H1 (cell line): ENCODE measurements around the gene SLC17A5. TPM values are rescaled to one million over a fixed set of nuclear protein-coding genes. Genes with fewer than 3 reads are reported as not detected.

ENCODE experiments used
- CTCF ChIA-PET: fragments of 300-600 bp; sonication (Branson Sonifier 250); formaldehyde crosslinking; loops from one replicate; lab custom pipeline; 2021; ENCODE audit not compliant: partially characterized antibody; lab: Charles Lee
- POLR2A ChIA-PET: fragments of 300-600 bp; sonication (Branson Sonifier 250); formaldehyde crosslinking; loops from one replicate; lab custom pipeline; 2021; ENCODE audit warnings: inconsistent platforms; ENCODE audit not compliant: partially characterized antibody; lab: Charles Lee
- DNase-seq, 2 experiments: peaks; one replicate each; pipeline versions ENCODE4 v3.0.0 to v3.0.0-alpha.2; 2010 to 2022; ENCODE audit warnings: low spot score in 2 of 2, low read depth in 1 of 2, mixed read lengths in 1 of 2
- FAIRE-seq: peaks from 2 replicates; lab custom pipeline; 2011; peaks lifted over from hg19 to GRCh38; lab: Jason Lieb, UNC
- H2AFZ ChIP-seq: 2 replicates; pipeline ENCODE4 v1.8.1; 2012; ENCODE audit warnings: low read length, inconsistent platforms
- H2AK5ac ChIP-seq: 2 replicates; pipeline ENCODE4 v1.6.1; 2013; ENCODE audit warnings: low read depth, low read length
- H2BK120ac ChIP-seq: replicated peaks from 2 replicates; pipeline ENCODE3; 2013; ENCODE audit warnings: low read depth, low read length, inconsistent platforms
- H2BK12ac ChIP-seq: 2 replicates; pipeline ENCODE4 v1.6.1; 2013; ENCODE audit warnings: low read depth, low read length
- H2BK15ac ChIP-seq: 2 replicates; pipeline ENCODE4 v1.6.1; 2013; ENCODE audit warnings: low read length
- H2BK20ac ChIP-seq: 2 replicates; pipeline ENCODE4 v1.6.1; 2013; ENCODE audit warnings: low read length
- H2BK5ac ChIP-seq: 2 replicates; pipeline ENCODE4 v1.6.1; 2013; ENCODE audit warnings: low read depth, low read length
- H3K14ac ChIP-seq: 2 replicates; pipeline ENCODE4 v1.6.1; 2013; ENCODE audit warnings: inconsistent platforms; ENCODE audit not compliant: insufficient read length
- H3K18ac ChIP-seq: 2 replicates; pipeline ENCODE4 v1.6.1; 2013; ENCODE audit warnings: low read length; ENCODE audit errors: extremely low read depth
- H3K23ac ChIP-seq: 2 replicates; pipeline ENCODE4 v1.6.1; 2013; ENCODE audit warnings: inconsistent platforms; ENCODE audit not compliant: insufficient read length
- H3K23me2 ChIP-seq: 2 replicates; pipeline ENCODE4 v1.6.1; 2013; ENCODE audit warnings: low read depth, low read length
- H3K27ac ChIP-seq: 2 replicates; pipeline ENCODE4 v1.6.1; 2011; ENCODE audit warnings: low read depth, low read length, inconsistent platforms
- H3K27me3 ChIP-seq, 4 experiments: replicated peaks in 1 of 4; 1 replicate in 1 of 4; 2 replicates in 3 of 4; pipeline versions ENCODE4 v1.6.1 to v1.8.1; 2011 to 2013; ENCODE audit warnings: low read length in 3 of 4, mild to moderate bottlenecking in 3 of 4, inconsistent platforms in 2 of 4, mixed read lengths in 2 of 4, moderate library complexity in 1 of 4; ENCODE audit not compliant: control insufficient read depth in 3 of 4, insufficient read depth in 3 of 4; ENCODE audit errors: extremely low read depth in 1 of 4
- H3K36me3 ChIP-seq, 4 experiments: 2 replicates each; pipeline versions ENCODE4 v1.6.1 to v1.8.1; 2011 to 2013; ENCODE audit warnings: mild to moderate bottlenecking in 4 of 4, low read length in 3 of 4, moderate library complexity in 2 of 4, control low read depth in 1 of 4, inconsistent platforms in 1 of 4; ENCODE audit not compliant: insufficient read depth in 4 of 4, control insufficient read depth in 2 of 4
- H3K4ac ChIP-seq: replicated peaks from 2 replicates; pipeline ENCODE3; 2013; ENCODE audit warnings: low read length, low read depth, mixed read lengths, inconsistent platforms; ENCODE audit not compliant: insufficient read length
- H3K4me1 ChIP-seq, 4 experiments: replicated peaks in 1 of 4; 1 replicate in 1 of 4; 2 replicates in 3 of 4; pipeline versions ENCODE4 v1.6.1 to v1.8.1; 2011 to 2013; ENCODE audit warnings: low read length in 3 of 4, inconsistent platforms in 2 of 4, mixed read lengths in 1 of 4; ENCODE audit not compliant: insufficient read depth in 4 of 4, control insufficient read depth in 3 of 4
- H3K4me2 ChIP-seq, 2 experiments: 2 replicates each; pipeline versions ENCODE4 v1.6.1 to v1.8.1; 2011 to 2013; ENCODE audit warnings: low read depth in 2 of 2, low read length in 2 of 2, control low read depth in 1 of 2, inconsistent platforms in 1 of 2, mild to moderate bottlenecking in 1 of 2; ENCODE audit not compliant: insufficient read depth in 1 of 2
- H3K4me3 ChIP-seq, 4 experiments: fragments of 200-600, 300-600 bp in 1 of 4; sonication (generic), shearing (Covaris generic), sonication (Bioruptor Twin) in 1 of 4; 2 replicates each; pipeline versions ENCODE4 v1.5.1 to v1.8.1; 2011 to 2016; ENCODE audit warnings: low read length in 4 of 4, low read depth in 3 of 4, control low read depth in 2 of 4, inconsistent platforms in 2 of 4, mild to moderate bottlenecking in 2 of 4, mixed read lengths in 1 of 4, moderate library complexity in 1 of 4; ENCODE audit not compliant: insufficient read depth in 2 of 4; ENCODE audit errors: extremely low read depth in 1 of 4
- H3K56ac ChIP-seq: replicated peaks from 2 replicates; pipeline ENCODE3; 2013; ENCODE audit warnings: low read depth, mild to moderate bottlenecking, mixed read lengths, low read length, inconsistent platforms; ENCODE audit not compliant: insufficient read length
- H3K79me1 ChIP-seq: 2 replicates; pipeline ENCODE4 v1.6.1; 2013; ENCODE audit warnings: low read depth, low read length, control low read depth
- H3K79me2 ChIP-seq, 2 experiments: 2 replicates each; pipeline versions ENCODE4 v1.6.1 to v1.8.1; 2012 to 2013; ENCODE audit warnings: low read length in 2 of 2, mild to moderate bottlenecking in 2 of 2, inconsistent platforms in 1 of 2; ENCODE audit not compliant: insufficient read depth in 2 of 2, control insufficient read depth in 1 of 2
- H3K9ac ChIP-seq, 4 experiments: replicated peaks in 1 of 4; 1 replicate in 1 of 4; 2 replicates in 3 of 4; pipeline versions ENCODE4 v1.6.1 to v1.8.1; 2011 to 2013; ENCODE audit warnings: low read depth in 3 of 4, low read length in 3 of 4, control low read depth in 2 of 4, mild to moderate bottlenecking in 2 of 4, moderate library complexity in 2 of 4, inconsistent platforms in 1 of 4; ENCODE audit errors: extremely low read depth in 1 of 4
- H3K9me3 ChIP-seq, 2 experiments: 2 replicates each; pipeline versions ENCODE4 v1.6.1 to v1.8.1; 2012 to 2013; ENCODE audit warnings: mild to moderate bottlenecking in 2 of 2, moderate library complexity in 2 of 2, control low read depth in 1 of 2, inconsistent platforms in 1 of 2, low read depth in 1 of 2, low read length in 1 of 2, mixed read lengths in 1 of 2; ENCODE audit not compliant: insufficient read depth in 2 of 2
- H4K20me1 ChIP-seq, 2 experiments: replicated peaks in 1 of 2; 2 replicates each; pipeline versions ENCODE3 to v1.8.1; 2011 to 2013; ENCODE audit warnings: inconsistent platforms in 2 of 2, low read length in 2 of 2, mild to moderate bottlenecking in 1 of 2; ENCODE audit not compliant: insufficient read depth in 2 of 2, control insufficient read depth in 1 of 2
- H4K5ac ChIP-seq: 2 replicates; pipeline ENCODE4 v1.6.1; 2013; ENCODE audit warnings: low read length, low read depth, mixed read lengths, inconsistent platforms; ENCODE audit not compliant: insufficient read length
- H4K8ac ChIP-seq: 2 replicates; pipeline ENCODE4 v1.8.0; 2013; ENCODE audit warnings: mild to moderate bottlenecking, moderate library complexity, low read length, inconsistent platforms; ENCODE audit not compliant: insufficient read depth; ENCODE audit errors: extremely low read depth
- H4K91ac ChIP-seq: replicated peaks from 2 replicates; pipeline ENCODE3; 2013; ENCODE audit warnings: low read length, mixed read lengths, inconsistent platforms; ENCODE audit not compliant: insufficient read length
- BACH1 ChIP-seq: IDR thresholded peaks from 2 replicates; pipeline ENCODE4 v1.6.1; 2012; ENCODE audit warnings: low read length, improper control_type of control experiment
- BCL11A ChIP-seq, 2 experiments: IDR thresholded peaks; one replicate each; pipeline ENCODE4 v1.6.1; 2011; ENCODE audit warnings: low read depth in 2 of 2, low read length in 2 of 2, mild to moderate bottlenecking in 2 of 2
- BRCA1 ChIP-seq: IDR thresholded peaks from 2 replicates; pipeline ENCODE4 v1.6.1; 2012; ENCODE audit warnings: low read depth, low read length, improper control_type of control experiment
- E2F6 ChIP-seq: IDR thresholded peaks from 2 replicates; pipeline ENCODE4 v1.6.1; 2012; ENCODE audit warnings: inconsistent platforms
- GABPA ChIP-seq: IDR thresholded peaks from 2 replicates; pipeline ENCODE4 v1.6.1; 2011; ENCODE audit warnings: mild to moderate bottlenecking, low read length, moderate library complexity, borderline replicate concordance; ENCODE audit not compliant: insufficient read depth
- WGBS, 2 experiments: shearing (Covaris generic) in 1 of 2; methylation state at CpG; one replicate each; pipeline versions ENCODE4 v1.1.6 to v1.1.7; 2013 to 2015; ENCODE audit warnings: low lambda C conversion rate in 2 of 2, mixed read lengths in 2 of 2, inconsistent platforms in 1 of 2, low coverage in 1 of 2, missing lambda C conversion rate in 1 of 2; ENCODE audit not compliant: insufficient replicate concordance in 2 of 2, insufficient coverage in 1 of 2, insufficient read length in 1 of 2; ENCODE audit errors: extremely low coverage in 1 of 2, missing lambda C conversion rate in 1 of 2; 5-methylcytosine and 5-hydroxymethylcytosine counted together
- polyA plus RNA-seq, 7 experiments: library from polyadenylated mRNA; depleted of rRNA in 3 of 7; stranded (reverse) in 5 of 7; unstranded in 2 of 7; fragments of >200 nt in 5 of 7; fragments of 200-250 nt in 2 of 7; gene quantifications; 1 replicate in 5 of 7; 2 replicates in 1 of 7; 4 replicates in 1 of 7; pipeline versions ENCODE4 v1.2.1 to v1.2.3, GENCODE V29; 2011 to 2013; ENCODE audit warnings: missing spikeins in 2 of 7, mixed read lengths in 2 of 7
- total RNA-seq: library from RNA; stranded (reverse); fragmentation: NEBNext Ultra II Directional; extraction: Animal tissue kit (Norgen Biotek cat#: 25700); gene quantifications from 2 replicates; pipeline ENCODE4 v1.2.1, GENCODE V29; 2021
- TF ChIP-seq, protein P1 (sequence below): IDR thresholded peaks from 2 replicates; pipeline ENCODE4 v1.6.1; 2012; ENCODE audit warnings: inconsistent platforms
- TF ChIP-seq, protein P2 (sequence below): IDR thresholded peaks from 2 replicates; pipeline ENCODE4 v1.6.1; 2012; ENCODE audit warnings: low read length, inconsistent platforms
- TF ChIP-seq, protein P3 (sequence below): IDR thresholded peaks from 2 replicates; pipeline ENCODE4 v1.6.1; 2011; ENCODE audit warnings: low read length, improper control_type of control experiment

SLC17A5 gene
- total and polyA plus RNA-seq, 2 of the 8 experiments (the other 6 are each of a cell fraction or from before 2014, with no cell fraction given), result 11.0 to 11.9 TPM

DNA sequence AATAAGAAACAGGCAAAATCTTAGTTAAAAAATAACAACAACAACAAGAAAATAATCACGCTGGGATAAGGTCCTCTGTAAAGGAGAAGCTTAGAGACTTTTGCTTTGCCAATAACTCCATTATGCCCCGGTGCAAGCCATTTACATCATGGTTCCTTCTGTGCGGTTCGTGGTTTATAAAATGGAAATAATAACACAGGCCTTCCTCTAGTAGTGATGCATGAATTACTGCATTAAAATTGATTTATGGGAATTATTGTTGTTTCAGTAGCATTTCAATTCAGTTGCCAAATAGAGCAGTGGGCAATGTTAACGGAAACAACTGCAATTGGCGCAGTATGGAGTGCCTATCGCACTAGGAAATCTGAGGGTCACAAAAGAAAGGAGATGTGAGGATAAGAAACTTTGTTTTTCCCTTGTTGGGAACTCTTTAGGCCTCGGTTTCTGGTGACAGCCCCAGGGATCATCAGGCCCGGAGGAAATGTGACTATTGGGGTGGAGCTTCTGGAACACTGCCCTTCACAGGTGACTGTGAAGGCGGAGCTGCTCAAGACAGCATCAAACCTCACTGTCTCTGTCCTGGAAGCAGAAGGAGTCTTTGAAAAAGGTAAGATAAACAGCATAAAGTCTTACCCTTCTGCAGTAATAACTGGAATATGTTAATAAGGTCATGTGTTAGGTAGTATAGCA, 43.3 kb upstream of the SLC17A5 start:
- Histone ChIP-seq H4K8ac (no peak overlapping the region), H2AFZ (no peak overlapping the region), H2BK15ac (no peak overlapping the region), H3K9me3 (no peaks in the 10 kb centered on the region), H3K4me3 (peak overlapping the region in 1 of 4 experiments; percentile 72; a peak in 2 of 8 replicates), H4K5ac (no peak overlapping the region), H3K18ac (no peak overlapping the region), H3K9ac (no peak overlapping the region), H3K79me2 (no peaks in the 10 kb centered on the region), H2AK5ac (no peak overlapping the region), H4K20me1 (no peaks in the 10 kb centered on the region), H3K14ac (no peak overlapping the region), H3K4me2 (peak overlapping the region in 1 of 2 experiments; percentile 59; a peak in 2 of 4 replicates), H3K23ac (no peak overlapping the region), H4K91ac (no peak overlapping the region), H3K27me3 (peaks cover 0 to 2% (median 0%) of the 10 kb centered on the region in 4 experiments; a peak in 3 of 7 replicates), H3K56ac (no peak overlapping the region), H2BK20ac (no peak overlapping the region), H3K23me2 (peaks cover 5% of the 10 kb centered on the region), H3K36me3 (no peaks in the 10 kb centered on the region), H3K4me1 (peaks cover 0 to 4% (median 2%) of the 10 kb centered on the region in 4 experiments; a peak in 3 of 7 replicates), H2BK5ac (no peak overlapping the region), H3K4ac (no peak overlapping the region), H2BK120ac (no peak overlapping the region), H3K79me1 (no peaks in the 10 kb centered on the region), H2BK12ac (no peak overlapping the region), H3K27ac (no peak overlapping the region)
- 82% methylated on average over 10 of the region's 10 CpGs; no CpG with 5 or more reads in 1 of the 2 experiments for WGBS, 2 experiments
- POLR2A ChIA-PET, result interaction anchor here (1.0 kb wide), 1 partner anchor 185 kb away, joined by 3 read pairs; no protein-coding TSS in a partner anchor
- FAIRE-seq, result peak; percentile 32
- no peak for DNase-seq
- CTCF ChIA-PET, result interaction anchor here (0.6 to 1.4 kb wide), 2 partner anchors 21 to 67 kb away, joined by 3 to 8 read pairs; no protein-coding TSS in a partner anchor
- TF ChIP-seq, protein P1, sequence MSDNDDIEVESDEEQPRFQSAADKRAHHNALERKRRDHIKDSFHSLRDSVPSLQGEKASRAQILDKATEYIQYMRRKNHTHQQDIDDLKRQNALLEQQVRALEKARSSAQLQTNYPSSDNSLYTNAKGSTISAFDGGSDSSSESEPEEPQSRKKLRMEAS, result no peak
- TF ChIP-seq, protein P2, sequence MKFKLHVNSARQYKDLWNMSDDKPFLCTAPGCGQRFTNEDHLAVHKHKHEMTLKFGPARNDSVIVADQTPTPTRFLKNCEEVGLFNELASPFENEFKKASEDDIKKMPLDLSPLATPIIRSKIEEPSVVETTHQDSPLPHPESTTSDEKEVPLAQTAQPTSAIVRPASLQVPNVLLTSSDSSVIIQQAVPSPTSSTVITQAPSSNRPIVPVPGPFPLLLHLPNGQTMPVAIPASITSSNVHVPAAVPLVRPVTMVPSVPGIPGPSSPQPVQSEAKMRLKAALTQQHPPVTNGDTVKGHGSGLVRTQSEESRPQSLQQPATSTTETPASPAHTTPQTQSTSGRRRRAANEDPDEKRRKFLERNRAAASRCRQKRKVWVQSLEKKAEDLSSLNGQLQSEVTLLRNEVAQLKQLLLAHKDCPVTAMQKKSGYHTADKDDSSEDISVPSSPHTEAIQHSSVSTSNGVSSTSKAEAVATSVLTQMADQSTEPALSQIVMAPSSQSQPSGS, result no peak
- TF ChIP-seq E2F6 (no peak), BCL11A (IDR thresholded peaks at IDR 0.05; ENCODE audit: low read depth in 2 of 2, low read length in 2 of 2) (no peak), BRCA1 (no peak), BACH1 (no peak), GABPA (no peak)
- TF ChIP-seq, protein P3, sequence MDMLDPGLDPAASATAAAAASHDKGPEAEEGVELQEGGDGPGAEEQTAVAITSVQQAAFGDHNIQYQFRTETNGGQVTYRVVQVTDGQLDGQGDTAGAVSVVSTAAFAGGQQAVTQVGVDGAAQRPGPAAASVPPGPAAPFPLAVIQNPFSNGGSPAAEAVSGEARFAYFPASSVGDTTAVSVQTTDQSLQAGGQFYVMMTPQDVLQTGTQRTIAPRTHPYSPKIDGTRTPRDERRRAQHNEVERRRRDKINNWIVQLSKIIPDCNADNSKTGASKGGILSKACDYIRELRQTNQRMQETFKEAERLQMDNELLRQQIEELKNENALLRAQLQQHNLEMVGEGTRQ, result no peak
